Peyer's patch (tissue), 4 donors: ENCODE data around the gene UBE3B.

Experiments
- POLR2A ChIP-seq, 2 donors: fragments of 450-650 bp; IDR thresholded peaks; one replicate each; pipeline ENCODE4 v1.5.1; 2017; ENCODE audit warnings: antibody characterized with exemption in 2 of 2, mild to moderate bottlenecking in 2 of 2, moderate library complexity in 2 of 2
- TF ChIP-seq, protein P1 (sequence below), 6 experiments: fragments of 450-650 bp in 4 of 6; fragments of 200-600 bp in 2 of 6; sonication (generic) in 1 of 6; IDR thresholded peaks; one replicate each; pipeline ENCODE4 v1.5.1; 2017 to 2019; ENCODE audit warnings: antibody characterized with exemption in 6 of 6, mild to moderate bottlenecking in 3 of 6, moderate library complexity in 1 of 6

DNA sequence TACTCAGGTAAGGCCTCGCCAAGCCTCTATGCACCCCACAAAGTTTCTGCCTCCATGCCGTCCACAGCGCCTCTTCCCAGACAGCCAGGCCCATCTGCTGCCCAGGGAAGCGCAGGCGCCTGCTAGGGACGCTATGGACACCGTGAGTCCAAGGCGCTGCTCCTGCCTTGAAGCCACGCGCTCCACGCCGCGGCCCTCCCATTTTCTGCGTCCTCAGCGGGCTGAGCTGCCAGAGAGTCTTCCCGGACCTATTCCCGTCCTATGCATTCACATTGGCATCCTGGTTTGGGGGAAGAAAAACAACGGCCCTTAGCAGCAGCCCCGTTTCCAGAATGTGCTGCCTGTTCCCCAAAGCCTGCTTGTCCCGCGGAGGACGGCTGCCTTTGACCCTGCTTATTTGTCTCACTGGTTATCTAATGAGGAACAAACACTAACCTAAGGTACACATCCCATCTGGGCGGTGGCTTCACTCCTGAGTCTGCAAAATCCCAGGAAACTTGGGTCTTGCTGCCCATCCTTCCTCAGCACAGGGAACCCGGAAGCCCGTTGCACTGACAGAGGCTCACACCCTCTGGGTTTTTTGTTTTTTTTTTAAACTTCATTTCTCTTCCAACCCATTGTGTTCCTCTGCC is 57.9 kb downstream of the UBE3B start:
- TF ChIP-seq, protein P1, sequence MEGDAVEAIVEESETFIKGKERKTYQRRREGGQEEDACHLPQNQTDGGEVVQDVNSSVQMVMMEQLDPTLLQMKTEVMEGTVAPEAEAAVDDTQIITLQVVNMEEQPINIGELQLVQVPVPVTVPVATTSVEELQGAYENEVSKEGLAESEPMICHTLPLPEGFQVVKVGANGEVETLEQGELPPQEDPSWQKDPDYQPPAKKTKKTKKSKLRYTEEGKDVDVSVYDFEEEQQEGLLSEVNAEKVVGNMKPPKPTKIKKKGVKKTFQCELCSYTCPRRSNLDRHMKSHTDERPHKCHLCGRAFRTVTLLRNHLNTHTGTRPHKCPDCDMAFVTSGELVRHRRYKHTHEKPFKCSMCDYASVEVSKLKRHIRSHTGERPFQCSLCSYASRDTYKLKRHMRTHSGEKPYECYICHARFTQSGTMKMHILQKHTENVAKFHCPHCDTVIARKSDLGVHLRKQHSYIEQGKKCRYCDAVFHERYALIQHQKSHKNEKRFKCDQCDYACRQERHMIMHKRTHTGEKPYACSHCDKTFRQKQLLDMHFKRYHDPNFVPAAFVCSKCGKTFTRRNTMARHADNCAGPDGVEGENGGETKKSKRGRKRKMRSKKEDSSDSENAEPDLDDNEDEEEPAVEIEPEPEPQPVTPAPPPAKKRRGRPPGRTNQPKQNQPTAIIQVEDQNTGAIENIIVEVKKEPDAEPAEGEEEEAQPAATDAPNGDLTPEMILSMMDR (IDR thresholded peaks at IDR 0.05): no peak
- no peak for TF ChIP-seq POLR2A (IDR thresholded peaks at IDR 0.05)
